ENCODE data around the gene HCN3. TPM values are rescaled to one million over a fixed set of nuclear protein-coding genes. Genes with fewer than 3 reads are reported as not detected.

The HCN3 gene
- polyA plus RNA-seq, 1 of the 3 experiments (the other 2 are of a cell fraction) = 9.7 TPM

DNA sequence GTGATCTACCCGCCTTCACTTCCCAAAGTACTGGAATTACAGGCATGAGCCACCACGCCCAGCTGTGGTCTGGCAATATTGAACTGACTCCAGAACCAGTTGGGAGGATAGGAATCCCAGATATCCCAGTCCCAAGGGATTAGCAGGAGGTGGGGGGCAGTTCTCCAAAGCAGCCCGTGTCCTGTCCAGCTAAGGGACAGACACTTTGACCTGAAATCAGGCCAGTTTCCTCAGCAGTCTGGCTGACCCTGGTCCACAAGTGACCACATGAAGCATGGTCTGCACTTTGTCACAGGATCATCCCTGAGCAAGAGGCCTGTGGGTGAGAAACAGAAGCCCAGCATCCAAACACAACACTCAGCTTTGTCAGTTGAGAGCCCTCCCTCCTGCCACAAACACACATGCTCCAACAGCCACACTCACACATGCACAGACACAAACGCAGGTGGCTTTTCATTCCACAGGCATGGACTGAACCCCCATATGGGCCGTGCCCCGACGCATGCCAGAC lies 28.7 kb downstream of the HCN3 start:
- H3K36me3 ChIP-seq (replicated peaks in 1 of 2; ENCODE audit: control insufficient read depth in 1 of 2, insufficient read depth in 2 of 2, low read length in 1 of 2) = no peaks in the 10 kb centered on the region
- POLR2A ChIA-PET = no interaction called here
- no peak overlapping the region for H2AFZ ChIP-seq (ENCODE audit: low read depth)
- no peak overlapping the region for H3K9ac ChIP-seq
- peaks cover 23% of the 10 kb centered on the region for H3K79me2 ChIP-seq (ENCODE audit: insufficient read depth)
- H3K27me3 ChIP-seq (ENCODE audit: insufficient read depth) = no peaks in the 10 kb centered on the region
- 70% methylated on average over 5 of the region's 7 CpGs for WGBS (ENCODE audit: low lambda C conversion rate)
- peaks cover 12% of the 10 kb centered on the region for H3F3A ChIP-seq (replicated peaks; ENCODE audit: insufficient read depth)
- no peak overlapping the region for H3K4me3 ChIP-seq (ENCODE audit: low read depth in 2 of 2, low read length in 1 of 2)
- no peak for TF ChIP-seq POLR2AphosphoS5 (IDR thresholded peaks at IDR 0.05; ENCODE audit: low read depth, low read length)
- TF ChIP-seq MXI1 (IDR thresholded peaks at IDR 0.05; ENCODE audit: low read depth, low read length) = no peak
- TF ChIP-seq RAD21 (IDR thresholded peaks at IDR 0.05; ENCODE audit: low read length) = no peak
- no peak for TF ChIP-seq USF1 (IDR thresholded peaks at IDR 0.05; ENCODE audit: borderline replicate concordance, low read depth)
- TF ChIP-seq EZH2phosphoT487 (IDR thresholded peaks at IDR 0.05; ENCODE audit: borderline replicate concordance, low read depth) = no peak
- TF ChIP-seq, protein P1, sequence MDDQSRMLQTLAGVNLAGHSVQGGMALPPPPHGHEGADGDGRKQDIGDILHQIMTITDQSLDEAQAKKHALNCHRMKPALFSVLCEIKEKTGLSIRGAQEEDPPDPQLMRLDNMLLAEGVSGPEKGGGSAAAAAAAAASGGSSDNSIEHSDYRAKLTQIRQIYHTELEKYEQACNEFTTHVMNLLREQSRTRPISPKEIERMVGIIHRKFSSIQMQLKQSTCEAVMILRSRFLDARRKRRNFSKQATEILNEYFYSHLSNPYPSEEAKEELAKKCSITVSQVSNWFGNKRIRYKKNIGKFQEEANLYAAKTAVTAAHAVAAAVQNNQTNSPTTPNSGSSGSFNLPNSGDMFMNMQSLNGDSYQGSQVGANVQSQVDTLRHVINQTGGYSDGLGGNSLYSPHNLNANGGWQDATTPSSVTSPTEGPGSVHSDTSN (IDR thresholded peaks at IDR 0.05) = no peak
- TF ChIP-seq IRF3 (IDR thresholded peaks at IDR 0.05; ENCODE audit: low read depth, low read length) = no peak
- TF ChIP-seq ELF1 (IDR thresholded peaks at IDR 0.05) = no peak
- TF ChIP-seq, protein P2, sequence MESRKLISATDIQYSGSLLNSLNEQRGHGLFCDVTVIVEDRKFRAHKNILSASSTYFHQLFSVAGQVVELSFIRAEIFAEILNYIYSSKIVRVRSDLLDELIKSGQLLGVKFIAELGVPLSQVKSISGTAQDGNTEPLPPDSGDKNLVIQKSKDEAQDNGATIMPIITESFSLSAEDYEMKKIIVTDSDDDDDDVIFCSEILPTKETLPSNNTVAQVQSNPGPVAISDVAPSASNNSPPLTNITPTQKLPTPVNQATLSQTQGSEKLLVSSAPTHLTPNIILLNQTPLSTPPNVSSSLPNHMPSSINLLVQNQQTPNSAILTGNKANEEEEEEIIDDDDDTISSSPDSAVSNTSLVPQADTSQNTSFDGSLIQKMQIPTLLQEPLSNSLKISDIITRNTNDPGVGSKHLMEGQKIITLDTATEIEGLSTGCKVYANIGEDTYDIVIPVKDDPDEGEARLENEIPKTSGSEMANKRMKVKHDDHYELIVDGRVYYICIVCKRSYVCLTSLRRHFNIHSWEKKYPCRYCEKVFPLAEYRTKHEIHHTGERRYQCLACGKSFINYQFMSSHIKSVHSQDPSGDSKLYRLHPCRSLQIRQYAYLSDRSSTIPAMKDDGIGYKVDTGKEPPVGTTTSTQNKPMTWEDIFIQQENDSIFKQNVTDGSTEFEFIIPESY (IDR thresholded peaks at IDR 0.05; ENCODE audit: borderline replicate concordance, low read depth) = no peak
- TF ChIP-seq JUND (IDR thresholded peaks at IDR 0.05) = no peak
- TF ChIP-seq USF2 (IDR thresholded peaks at IDR 0.05; ENCODE audit: borderline replicate concordance, low read depth, low read length) = no peak
- TF ChIP-seq SIN3A (IDR thresholded peaks at IDR 0.05; ENCODE audit: borderline replicate concordance, low read depth, low read length) = no peak
- TF ChIP-seq GATA2 (CRISPR knock-in tag; IDR thresholded peaks at IDR 0.05) = no peak
- no peak for TF ChIP-seq NFIC (IDR thresholded peaks at IDR 0.05; ENCODE audit: borderline replicate concordance)
- no peak for TF ChIP-seq FOXJ3 (CRISPR knock-in tag; IDR thresholded peaks at IDR 0.05)
- no peak for TF ChIP-seq NRF1 (IDR thresholded peaks at IDR 0.05; ENCODE audit: low read depth, low read length)
- no peak for TF ChIP-seq CHD2 (IDR thresholded peaks at IDR 0.05; ENCODE audit: low read length, partially characterized antibody)
- DNase-seq = no peak
- H4K20me1 ChIP-seq (ENCODE audit: insufficient read depth) = no peaks in the 10 kb centered on the region
- no peak overlapping the region for H3K27ac ChIP-seq (ENCODE audit: low read depth in 2 of 2, low read length in 1 of 2)
- no peaks in the 10 kb centered on the region for H3K9me2 ChIP-seq
- CTCF ChIA-PET = interaction anchor here (2.1 to 3.5 kb wide), 2 partner anchors 27 to 54 kb away, joined by 6 to 51 read pairs; no protein-coding TSS in a partner anchor
- H3K4me1 ChIP-seq (ENCODE audit: control insufficient read depth in 1 of 2, insufficient read depth in 2 of 2, low read depth in 1 of 2, low read length in 1 of 2) = peaks cover 0 to 10% of the 10 kb centered on the region in 2 experiments; a peak in 1 of 4 replicates
- no peaks in the 10 kb centered on the region for H3K9me3 ChIP-seq
- H3K4me2 ChIP-seq = no peak overlapping the region
